Neuronal stem cell (in vitro differentiated cells): ENCODE results near the gene ABITRAM.

ENCODE experiments used
- DNase-seq: peaks from one replicate; pipeline ENCODE4 v3.0.0-alpha.2; 2013; ENCODE audit warnings: low spot score
- H2AFZ ChIP-seq: one replicate; pipeline ENCODE4 v1.6.1; 2013; ENCODE audit warnings: mild to moderate bottlenecking, low read length, inconsistent platforms
- H2AK5ac ChIP-seq: 2 replicates; pipeline ENCODE4 v1.6.1; 2013; ENCODE audit warnings: low read depth, mild to moderate bottlenecking, inconsistent platforms, low read length, moderate library complexity, mixed read lengths
- H2BK120ac ChIP-seq: 2 replicates; pipeline ENCODE4 v1.6.1; 2013; ENCODE audit warnings: low read depth, mild to moderate bottlenecking, inconsistent platforms, low read length, moderate library complexity, mixed read lengths
- H2BK12ac ChIP-seq: one replicate; pipeline ENCODE4 v1.6.1; 2013; ENCODE audit warnings: low read length, inconsistent platforms
- H2BK15ac ChIP-seq: 2 replicates; pipeline ENCODE4 v1.6.1; 2013; ENCODE audit warnings: mild to moderate bottlenecking, low read length, inconsistent platforms, mixed read lengths
- H2BK5ac ChIP-seq: one replicate; pipeline ENCODE4 v1.6.1; 2013; ENCODE audit warnings: inconsistent platforms, mild to moderate bottlenecking, low read length, moderate library complexity
- H3K14ac ChIP-seq: one replicate; pipeline ENCODE4 v1.6.1; 2013; ENCODE audit warnings: low read length, inconsistent platforms
- H3K18ac ChIP-seq: 2 replicates; pipeline ENCODE4 v1.6.1; 2013; ENCODE audit warnings: low read length, inconsistent platforms
- H3K23ac ChIP-seq: 2 replicates; pipeline ENCODE4 v1.6.1; 2013; ENCODE audit warnings: low read depth, mild to moderate bottlenecking, mixed read lengths, low read length, inconsistent platforms; ENCODE audit not compliant: poor library complexity
- H3K27ac ChIP-seq: replicated peaks from 3 replicates; pipeline ENCODE4 v1.5.1; 2013; ENCODE audit warnings: low read length, inconsistent platforms
- H3K27me3 ChIP-seq, 3 experiments: 2 replicates each; pipeline ENCODE4 v1.6.1; 2013; ENCODE audit warnings: low read length in 3 of 3, mild to moderate bottlenecking in 2 of 3, inconsistent platforms in 1 of 3, low read depth in 1 of 3, mixed read lengths in 1 of 3, moderate library complexity in 1 of 3; ENCODE audit not compliant: control insufficient read depth in 3 of 3, insufficient read depth in 3 of 3
- H3K36me3 ChIP-seq, 2 donors: replicated peaks in 1 of 2; 2 replicates each; pipeline ENCODE4 v1.6.1; 2013; ENCODE audit warnings: low read length in 2 of 2; ENCODE audit not compliant: control insufficient read depth in 2 of 2, insufficient read depth in 2 of 2
- H3K4ac ChIP-seq: 2 replicates; pipeline ENCODE4 v1.6.1; 2013; ENCODE audit warnings: inconsistent platforms, mild to moderate bottlenecking, low read length, moderate library complexity
- H3K4me1 ChIP-seq, 2 donors: 1 replicate in 1 of 2; 2 replicates in 1 of 2; pipeline ENCODE4 v1.6.1; 2013; ENCODE audit warnings: low read length in 2 of 2, low read depth in 1 of 2; ENCODE audit not compliant: control insufficient read depth in 2 of 2, insufficient read depth in 1 of 2
- H3K4me2 ChIP-seq: one replicate; pipeline ENCODE4 v1.6.1; 2013; ENCODE audit warnings: mild to moderate bottlenecking, low read length, inconsistent platforms; ENCODE audit not compliant: insufficient read depth, poor library complexity, severe bottlenecking
- H3K4me3 ChIP-seq, 2 donors: 2 replicates each; pipeline ENCODE4 v1.5.1; 2013; ENCODE audit warnings: low read length in 2 of 2, mild to moderate bottlenecking in 2 of 2, inconsistent platforms in 1 of 2, moderate library complexity in 1 of 2
- H3K79me1 ChIP-seq: one replicate; pipeline ENCODE4 v1.6.1; 2013; ENCODE audit warnings: low read depth, mild to moderate bottlenecking, inconsistent platforms, low read length, moderate library complexity
- H3K9ac ChIP-seq: one replicate; pipeline ENCODE4 v1.6.1; 2013; ENCODE audit warnings: mild to moderate bottlenecking, low read depth, low read length, inconsistent platforms; ENCODE audit not compliant: poor library complexity
- H3K9me3 ChIP-seq, 2 donors: replicated peaks in 1 of 2; 2 replicates each; pipeline versions ENCODE3 to v1.6.1; 2013; ENCODE audit warnings: low read length in 2 of 2, mild to moderate bottlenecking in 2 of 2, inconsistent platforms in 1 of 2, low read depth in 1 of 2, mixed read lengths in 1 of 2, moderate library complexity in 1 of 2; ENCODE audit not compliant: control insufficient read depth in 2 of 2, insufficient read depth in 1 of 2
- H4K8ac ChIP-seq: one replicate; pipeline ENCODE4 v1.6.1; 2013; ENCODE audit warnings: low read depth, mild to moderate bottlenecking, inconsistent platforms, low read length, moderate library complexity
- H4K91ac ChIP-seq: one replicate; pipeline ENCODE4 v1.6.1; 2013; ENCODE audit warnings: low read length, low read depth, mild to moderate bottlenecking, inconsistent platforms; ENCODE audit not compliant: poor library complexity
- WGBS, 2 donors: extraction: QIAGEN DNeasy Blood & Tissue Kit; methylation state at CpG; one replicate each; pipeline ENCODE4 v1.1.7; 2013; ENCODE audit warnings: missing lambda C conversion rate in 2 of 2, mixed read lengths in 1 of 2; ENCODE audit not compliant: insufficient read length in 2 of 2, insufficient replicate concordance in 1 of 2; ENCODE audit errors: extremely low coverage in 2 of 2; 5-methylcytosine and 5-hydroxymethylcytosine counted together

ABITRAM gene

GRCh38 chr9:108956022-108956630 is 21.9 kb downstream of the ABITRAM start:
- Histone ChIP-seq H3K23ac (no peak overlapping the region), H3K27me3 (no peaks in the 10 kb centered on the region), H2AK5ac (no peak overlapping the region), H2AFZ (no peak overlapping the region), H4K91ac (no peak overlapping the region), H2BK12ac (no peak overlapping the region), H3K4me1 (no peaks in the 10 kb centered on the region), H3K79me1 (no peaks in the 10 kb centered on the region), H3K9me3 (no peaks in the 10 kb centered on the region), H2BK5ac (no peak overlapping the region), H2BK15ac (no peak overlapping the region), H3K14ac (no peak overlapping the region), H3K36me3 (peaks cover 5 to 41% of the 10 kb centered on the region in 2 donors), H2BK120ac (no peak overlapping the region), H3K4me2 (no peak overlapping the region), H3K4me3 (no peak overlapping the region), H3K9ac (no peak overlapping the region), H4K8ac (no peak overlapping the region), H3K18ac (no peak overlapping the region), H3K4ac (no peak overlapping the region), H3K27ac (no peak overlapping the region)
- no CpG with 5 or more reads among the region's 4 CpGs for WGBS, 2 donors
- no peak for DNase-seq

- Histone ChIP-seq H3K27ac (no peak overlapping the region), H2AK5ac (no peak overlapping the region), H2BK5ac (no peak overlapping the region), H3K14ac (no peak overlapping the region), H3K27me3 (no peaks in the 10 kb centered on the region), H2AFZ (no peak overlapping the region), H3K36me3 (peaks cover 5 to 41% of the 10 kb centered on the region in 2 donors), H3K4me2 (no peak overlapping the region), H3K4ac (no peak overlapping the region), H2BK120ac (no peak overlapping the region), H3K4me3 (no peak overlapping the region), H3K9ac (no peak overlapping the region), H2BK15ac (no peak overlapping the region), H3K18ac (no peak overlapping the region), H3K9me3 (no peaks in the 10 kb centered on the region), H3K4me1 (no peaks in the 10 kb centered on the region), H3K79me1 (no peaks in the 10 kb centered on the region), H3K23ac (no peak overlapping the region), H2BK12ac (no peak overlapping the region), H4K8ac (no peak overlapping the region), H4K91ac (no peak overlapping the region)
- DNase-seq: no peak
These were observed 22.4 kb downstream of the ABITRAM start for GRCh38 chr9:108956631-108957026.

DNA sequence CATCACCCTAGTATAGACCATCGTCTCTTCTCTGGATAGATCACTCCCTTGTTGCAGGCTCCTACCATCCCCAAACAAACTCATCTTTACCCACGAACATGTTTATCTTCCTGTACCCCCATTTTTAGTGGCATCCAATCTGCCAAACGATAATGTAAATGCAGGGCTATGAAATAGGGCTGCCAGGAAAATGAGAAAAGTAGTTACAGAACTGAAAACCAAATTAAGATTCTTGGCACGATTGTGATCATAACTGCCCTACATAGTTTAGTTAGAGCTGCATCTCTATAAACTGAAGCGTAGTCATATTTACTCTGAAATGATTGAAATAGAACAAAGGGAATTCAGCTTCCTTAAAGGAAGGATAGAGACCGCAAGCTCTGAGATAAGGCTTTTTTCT is 26.1 kb downstream of the ABITRAM start:
- Histone ChIP-seq H3K4me3 (no peak overlapping the region), H3K4me1 (no peaks in the 10 kb centered on the region), H3K79me1 (no peaks in the 10 kb centered on the region), H3K14ac (no peak overlapping the region), H2BK15ac (no peak overlapping the region), H3K27me3 (no peaks in the 10 kb centered on the region), H2BK12ac (no peak overlapping the region), H2AK5ac (no peak overlapping the region), H2AFZ (no peak overlapping the region), H3K9ac (no peak overlapping the region), H2BK5ac (no peak overlapping the region), H4K8ac (no peak overlapping the region), H3K23ac (no peak overlapping the region), H3K18ac (no peak overlapping the region), H3K27ac (no peak overlapping the region), H3K4me2 (no peak overlapping the region), H4K91ac (no peak overlapping the region), H3K9me3 (no peaks in the 10 kb centered on the region), H3K36me3 (peaks cover 4 to 53% of the 10 kb centered on the region in 2 donors), H2BK120ac (no peak overlapping the region), H3K4ac (no peak overlapping the region)
- DNase-seq: no peak
- no CpG with 5 or more reads among the region's 6 CpGs for WGBS, 2 donors

DNA sequence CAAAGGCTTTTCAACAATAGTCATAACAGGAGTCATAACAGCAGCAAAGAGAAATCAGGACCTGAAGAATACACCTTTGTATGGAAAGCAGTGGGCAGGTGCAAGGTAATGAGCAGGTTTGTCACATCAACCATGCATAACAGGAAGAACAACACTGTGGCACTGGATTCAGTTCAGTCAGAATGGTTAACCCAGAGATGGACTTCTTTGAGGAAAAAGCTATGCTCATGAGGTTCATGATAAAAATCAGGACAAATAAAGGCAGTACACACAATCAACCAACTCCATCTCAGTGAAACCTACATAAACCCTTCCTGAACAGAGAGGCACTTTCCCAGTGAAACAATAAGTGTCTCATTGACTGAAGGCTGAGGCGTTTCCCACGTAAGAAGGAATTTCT is 27.0 kb downstream of the ABITRAM start:
- H3K36me3 ChIP-seq: peaks cover 4 to 59% of the 10 kb centered on the region in 2 donors
- H2AK5ac ChIP-seq: no peak overlapping the region
- H3K9ac ChIP-seq: no peak overlapping the region
- H3K9me3 ChIP-seq: no peaks in the 10 kb centered on the region
- no peak for DNase-seq
- H2BK120ac ChIP-seq: no peak overlapping the region
- no peak overlapping the region for H3K4me2 ChIP-seq
- H3K18ac ChIP-seq: no peak overlapping the region
- no peak overlapping the region for H3K4me3 ChIP-seq
- no peak overlapping the region for H3K14ac ChIP-seq
- no peak overlapping the region for H2BK12ac ChIP-seq
- H3K4ac ChIP-seq: no peak overlapping the region
- no peaks in the 10 kb centered on the region for H3K27me3 ChIP-seq
- no CpG with 5 or more reads among the region's 2 CpGs for WGBS, 2 donors
- no peak overlapping the region for H4K8ac ChIP-seq
- H3K4me1 ChIP-seq: no peaks in the 10 kb centered on the region
- no peak overlapping the region for H2AFZ ChIP-seq
- no peak overlapping the region for H2BK5ac ChIP-seq
- no peaks in the 10 kb centered on the region for H3K79me1 ChIP-seq
- H2BK15ac ChIP-seq: no peak overlapping the region
- no peak overlapping the region for H3K23ac ChIP-seq
- no peak overlapping the region for H3K27ac ChIP-seq
- no peak overlapping the region for H4K91ac ChIP-seq
